ENCODE results near the gene NUDT9.
"Not testable (repeated sequence)": the region's sequence is repeated elsewhere in the genome, so short reads cannot be mapped to it uniquely, and the experiment has no call there.

Gene NUDT9

GRCh38 chr4:87422104-87423052, at the start of gene NUDT9:
NUDT9 (plus strand) TSS chr4:87422573; CDS start chr4:87422906, 333 bp downstream.
- peak; percentile 74 for DNase-seq (ENCODE audit: low read depth, low spot score)
- H3K27ac ChIP-seq, result peak within 1 kb of the TSS; percentile 91

- no peak for DNase-seq (ENCODE audit: low read depth, low spot score)
- no peak overlapping the region for H3K27ac ChIP-seq
Measured at GRCh38 chr4:87375719-87376291, 46.6 kb upstream of the NUDT9 start.

GRCh38 chr4:87377816-87378215, 44.6 kb upstream of the NUDT9 start:
- no peak for DNase-seq (ENCODE audit: low read depth, low spot score)
- no peak overlapping the region for H3K27ac ChIP-seq

GRCh38 chr4:87382116-87382515, 40.3 kb upstream of the NUDT9 start:
- no peak overlapping the region for H3K27ac ChIP-seq
- DNase-seq (ENCODE audit: low read depth, low spot score), result no peak

- H3K27ac ChIP-seq, result no peak overlapping the region
- DNase-seq (ENCODE audit: low read depth, low spot score), result no peak
Measured at GRCh38 chr4:87382931-87383330, 39.4 kb upstream of the NUDT9 start.

- DNase-seq (ENCODE audit: low read depth, low spot score); H3K27ac ChIP-seq: not testable (repeated sequence)
Measured at GRCh38 chr4:87384466-87385132, 37.8 kb upstream of the NUDT9 start.

- H3K27ac ChIP-seq, result no peak overlapping the region
- DNase-seq (ENCODE audit: low read depth, low spot score), result no peak
Measured at GRCh38 chr4:87387237-87387636, 35.1 kb upstream of the NUDT9 start.

GRCh38 chr4:87388901-87389300, 33.5 kb upstream of the NUDT9 start:
- DNase-seq (ENCODE audit: low read depth, low spot score), result no peak
- no peak overlapping the region for H3K27ac ChIP-seq

GRCh38 chr4:87390055-87390454, 32.3 kb upstream of the NUDT9 start:
- not testable (repeated sequence) for H3K27ac ChIP-seq; DNase-seq (ENCODE audit: low read depth, low spot score)

- H3K27ac ChIP-seq, result peak overlapping the region; percentile 24
- no peak for DNase-seq (ENCODE audit: low read depth, low spot score)
Measured at GRCh38 chr4:87390551-87390890, 31.9 kb upstream of the NUDT9 start.

GRCh38 chr4:87390891-87391575, 31.3 kb upstream of the NUDT9 start, which contains the start of gene HSD17B11:
HSD17B11 (minus strand) TSS chr4:87391188; CDS start chr4:87391070, 118 bp downstream.
- H3K27ac ChIP-seq, result peak within 1 kb of the TSS; percentile 24
- peak; percentile 24 for DNase-seq (ENCODE audit: low read depth, low spot score)

GRCh38 chr4:87391576-87392054, 30.8 kb upstream of the NUDT9 start:
- H3K27ac ChIP-seq, result peak overlapping the region; percentile 24
- DNase-seq (ENCODE audit: low read depth, low spot score), result no peak

GRCh38 chr4:87392183-87392582, 30.2 kb upstream of the NUDT9 start:
- no peak overlapping the region for H3K27ac ChIP-seq
- DNase-seq (ENCODE audit: low read depth, low spot score), result no peak

- H3K27ac ChIP-seq; DNase-seq (ENCODE audit: low read depth, low spot score): not testable (repeated sequence)
Measured at GRCh38 chr4:87395073-87395472, 27.3 kb upstream of the NUDT9 start.

GRCh38 chr4:87395851-87396250, 26.5 kb upstream of the NUDT9 start:
- not testable (repeated sequence) for DNase-seq (ENCODE audit: low read depth, low spot score)

GRCh38 chr4:87399148-87399547, 23.2 kb upstream of the NUDT9 start:
- DNase-seq (ENCODE audit: low read depth, low spot score), result no peak
- no peak overlapping the region for H3K27ac ChIP-seq

More at GRCh38 chr4:87395851-87396250, 26.5 kb upstream of the NUDT9 start:
- H3K27ac ChIP-seq, result not testable (repeated sequence)

GRCh38 chr4:87399954-87400353, 22.4 kb upstream of the NUDT9 start:
- no peak overlapping the region for H3K27ac ChIP-seq
- DNase-seq (ENCODE audit: low read depth, low spot score), result no peak

- H3K27ac ChIP-seq; DNase-seq (ENCODE audit: low read depth, low spot score): not testable (repeated sequence)
Measured at GRCh38 chr4:87403732-87404131, 18.6 kb upstream of the NUDT9 start.

GRCh38 chr4:87405211-87405820, 17.1 kb upstream of the NUDT9 start:
- DNase-seq (ENCODE audit: low read depth, low spot score), result no peak
- no peak overlapping the region for H3K27ac ChIP-seq

GRCh38 chr4:87406462-87406861, 15.9 kb upstream of the NUDT9 start:
- no peak for DNase-seq (ENCODE audit: low read depth, low spot score)
- H3K27ac ChIP-seq, result no peak overlapping the region

All from epithelial cell of prostate (primary cell).